Endodermal cell (in vitro differentiated cells): ENCODE data around the gene FUOM. TPM values are rescaled to one million over a fixed set of nuclear protein-coding genes. Genes with fewer than 3 reads are reported as not detected.
"Not testable (repeated sequence)": the region's sequence is repeated elsewhere in the genome, so short reads cannot be mapped to it uniquely, and the experiment has no call there.

ENCODE experiments used
- DNase-seq: peaks from one replicate; pipeline ENCODE4 v3.0.0-alpha.2; 2017
- H3K27ac ChIP-seq: 2 replicates; pipeline ENCODE4 v1.5.1; 2013; ENCODE audit warnings: mild to moderate bottlenecking, low read depth, low read length, moderate library complexity
- H3K27me3 ChIP-seq: 2 replicates; pipeline ENCODE4 v1.6.1; 2013; ENCODE audit warnings: mild to moderate bottlenecking, low read length, moderate library complexity; ENCODE audit not compliant: insufficient read depth, control insufficient read depth, poor library complexity, severe bottlenecking
- H3K36me3 ChIP-seq: 2 replicates; pipeline ENCODE4 v1.7.0; 2013; ENCODE audit warnings: mild to moderate bottlenecking, low read length, moderate library complexity; ENCODE audit not compliant: control insufficient read depth, insufficient read depth
- H3K4me1 ChIP-seq: one replicate; pipeline ENCODE4 v1.7.0; 2013; ENCODE audit warnings: low read length; ENCODE audit not compliant: control insufficient read depth, insufficient read depth
- H3K4me3 ChIP-seq: 2 replicates; pipeline ENCODE4 v1.5.1; 2013; ENCODE audit warnings: mild to moderate bottlenecking, low read length, moderate library complexity
- H3K9ac ChIP-seq: 2 replicates; pipeline ENCODE4 v1.6.1; 2013; ENCODE audit warnings: mild to moderate bottlenecking, low read length, moderate library complexity; ENCODE audit not compliant: poor library complexity, severe bottlenecking; ENCODE audit errors: extremely low read depth
- H3K9me3 ChIP-seq: 2 replicates; pipeline ENCODE4 v1.6.1; 2013; ENCODE audit warnings: mild to moderate bottlenecking, low read length, moderate library complexity; ENCODE audit not compliant: control insufficient read depth
- H3K27ac Mint-ChIP-seq: 2 replicates; pipeline ENCODE4 v1.8.0; 2020; ENCODE audit warnings: mixed read lengths
- H3K27me3 Mint-ChIP-seq: 2 replicates; pipeline ENCODE4 v1.8.0; 2021; ENCODE audit warnings: mild to moderate bottlenecking, mixed read lengths; ENCODE audit not compliant: insufficient read depth
- H3K36me3 Mint-ChIP-seq: 2 replicates; pipeline ENCODE4 v1.8.0; 2020; ENCODE audit warnings: low read depth, mixed read lengths
- H3K4me1 Mint-ChIP-seq: 2 replicates; pipeline ENCODE4 v1.8.0; 2020; ENCODE audit warnings: mixed read lengths
- H3K4me3 Mint-ChIP-seq: 2 replicates; pipeline ENCODE4 v1.8.0; 2020; ENCODE audit warnings: mild to moderate bottlenecking, moderate library complexity, mixed read lengths
- H3K9me3 Mint-ChIP-seq: 2 replicates; pipeline ENCODE4 v1.8.0; 2020; ENCODE audit warnings: mild to moderate bottlenecking, mixed read lengths
- CTCF ChIP-seq: fragments of 200-600 bp; sonication (generic); conservative IDR thresholded peaks from 2 replicates; pipeline ENCODE4 v1.5.0; 2021; ENCODE audit warnings: antibody characterized with exemption, mild to moderate bottlenecking
- WGBS, 2 experiments: methylation state at CpG; one replicate each; pipeline versions ENCODE4 v1.1.5 to v1.1.7; 2013; ENCODE audit warnings: missing lambda C conversion rate in 2 of 2, mixed read lengths in 1 of 2; ENCODE audit not compliant: insufficient coverage in 1 of 2, insufficient read length in 1 of 2; 5-methylcytosine and 5-hydroxymethylcytosine counted together
- total RNA-seq, 2 donors: library from RNA; stranded (reverse); fragmentation: NEBNext Ultra II Directional in 1 of 2; extraction: Animal tissue kit (Norgen Biotek cat#: 25700) in 1 of 2; gene quantifications; 2 replicates in 1 of 2; 3 replicates in 1 of 2; pipeline ENCODE4 v1.2.1, GENCODE V29; 2021

FUOM gene
- total RNA-seq, 2 donors from 2014 or later, result 81.0 to 83.9 TPM

- H3K9me3 Mint-ChIP-seq, result peaks cover 16% of the 10 kb centered on the region
- not testable (repeated sequence) for H3K4me3 Mint-ChIP-seq, H3K4me1 Mint-ChIP-seq, H3K36me3 ChIP-seq, H3K36me3 Mint-ChIP-seq, H3K27ac ChIP-seq, DNase-seq, H3K4me1 ChIP-seq, H3K27ac Mint-ChIP-seq, H3K9ac ChIP-seq
- H3K9me3 ChIP-seq, result peaks cover 25% of the 10 kb centered on the region
- peaks cover 36% of the 10 kb centered on the region for H3K27me3 Mint-ChIP-seq
- H3K4me3 ChIP-seq, result peak overlapping the region; percentile 62
- peaks cover 12% of the 10 kb centered on the region for H3K27me3 ChIP-seq
- 90 to 94% methylated on average over 4 to 6 of the region's 6 CpGs for WGBS, 2 experiments
Observed at GRCh38 chr10:133320852-133321422, 36.9 kb downstream of the FUOM start.

GRCh38 chr10:133318494-133319127 is 39.2 kb downstream of the FUOM start:
- 21 to 28% methylated on average over 33 to 51 of the region's 51 CpGs for WGBS, 2 experiments
- peaks cover 3% of the 10 kb centered on the region for H3K36me3 Mint-ChIP-seq
- peaks cover 26% of the 10 kb centered on the region for H3K27me3 Mint-ChIP-seq
- Histone ChIP-seq H3K9ac (no peak overlapping the region), H3K27me3 (no peaks in the 10 kb centered on the region), H3K9me3 (peaks cover 25% of the 10 kb centered on the region), H3K27ac (no peak overlapping the region), H3K4me3 (peak overlapping the region; percentile 70), H3K4me1 (no peaks in the 10 kb centered on the region), H3K36me3 (no peaks in the 10 kb centered on the region)
- H3K4me3 Mint-ChIP-seq, result peak overlapping the region; percentile 44
- peak; percentile 93 for DNase-seq
- H3K27ac Mint-ChIP-seq, result no peak overlapping the region
- H3K4me1 Mint-ChIP-seq, result no peaks in the 10 kb centered on the region
- TF ChIP-seq CTCF, result peak; percentile 85
- peaks cover 16% of the 10 kb centered on the region for H3K9me3 Mint-ChIP-seq

GRCh38 chr10:133316732-133317131 is 41.1 kb downstream of the FUOM start:
- Histone ChIP-seq H3K27me3 (no peaks in the 10 kb centered on the region), H3K36me3 (peaks cover under 1% of the 10 kb centered on the region), H3K9me3 (peaks cover 25% of the 10 kb centered on the region), H3K4me1 (no peaks in the 10 kb centered on the region), H3K27ac (no peak overlapping the region), H3K9ac (no peak overlapping the region), H3K4me3 (no peak overlapping the region)
- no peak overlapping the region for H3K4me3 Mint-ChIP-seq
- no peak overlapping the region for H3K27ac Mint-ChIP-seq
- no peaks in the 10 kb centered on the region for H3K4me1 Mint-ChIP-seq
- H3K27me3 Mint-ChIP-seq, result peaks cover 17% of the 10 kb centered on the region
- peaks cover 16% of the 10 kb centered on the region for H3K9me3 Mint-ChIP-seq
- no peak for TF ChIP-seq CTCF
- peaks cover 8% of the 10 kb centered on the region for H3K36me3 Mint-ChIP-seq
- DNase-seq, result no peak
- no CpG with 5 or more reads among the region's 7 CpGs for WGBS, 2 experiments
